NCI-H187 (cell line): ENCODE results near the gene RNF151.
"Not testable (repeated sequence)": the region's sequence is repeated elsewhere in the genome, so short reads cannot be mapped to it uniquely, and the experiment has no call there.

Experiments
- DNase-seq, 2 experiments: peaks; one replicate each; lab custom pipeline; 2025; lab: John Stamatoyannopoulos, UW

The RNF151 gene

GRCh38 chr16:2009164-2009711 lies 42.6 kb downstream of the RNF151 start:
- no peak for DNase-seq

DNA sequence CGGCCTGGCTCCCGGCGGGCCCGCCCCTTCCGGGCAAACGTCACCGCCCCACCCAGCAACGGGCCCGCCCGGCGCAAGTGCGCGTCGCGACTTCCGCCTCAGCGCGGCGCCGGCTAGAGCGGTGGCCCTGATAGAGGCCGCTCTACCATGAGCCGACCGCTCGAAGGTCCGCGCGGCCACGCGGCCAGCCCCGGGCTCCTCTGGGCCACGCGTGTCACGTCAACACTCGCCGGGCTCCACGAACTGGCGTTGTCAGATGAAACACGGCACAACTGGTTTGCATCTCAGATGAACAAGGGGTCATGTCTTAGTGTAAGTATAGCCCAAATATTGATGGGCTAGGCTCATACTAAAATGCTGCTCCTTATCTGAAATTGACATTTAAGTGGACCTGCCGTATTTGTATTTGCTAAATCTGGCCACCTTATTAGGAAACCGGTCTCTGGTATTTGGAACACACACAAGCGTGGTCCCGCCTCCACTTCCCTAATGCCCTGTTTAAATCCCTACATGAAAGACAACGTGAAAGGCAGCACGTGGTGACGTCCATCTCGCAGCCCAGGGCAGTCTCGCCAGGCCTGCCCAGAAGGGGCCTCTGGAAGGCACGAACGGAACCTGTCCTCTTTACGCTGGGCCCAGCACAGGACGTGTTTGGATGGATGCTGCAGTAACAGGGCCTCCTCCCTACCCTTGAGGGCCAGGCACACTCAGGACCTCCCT lies 43.3 kb downstream of the RNF151 start, which contains the start of gene ZNF598:
Gene ZNF598 (minus strand): TSS at position 31 of the 720 bp plus-strand sequence.
- peak; percentile 74 to 87 for DNase-seq

GRCh38 chr16:2011726-2012125 lies 45.1 kb downstream of the RNF151 start:
- DNase-seq, result not testable (repeated sequence)

DNA sequence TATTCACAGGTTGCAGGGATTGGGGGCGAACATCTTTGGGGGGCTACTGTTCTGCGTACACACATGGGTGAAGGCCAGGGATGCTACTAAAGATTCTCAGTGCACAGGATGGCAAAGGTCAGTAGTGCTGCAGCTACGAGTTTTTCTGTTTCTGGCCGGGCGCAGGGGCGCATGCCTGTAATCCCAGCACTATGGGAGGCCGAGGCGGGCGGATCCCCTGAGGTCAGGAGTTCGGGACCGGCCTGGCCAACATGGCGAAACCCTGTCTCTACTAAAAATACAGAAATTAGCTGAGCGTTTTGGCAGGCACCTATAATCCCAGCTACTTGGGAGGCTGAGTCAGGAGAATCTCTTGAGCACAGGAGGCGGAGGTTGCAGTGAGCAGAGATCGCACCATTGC lies 46.9 kb downstream of the RNF151 start:
- DNase-seq, result no peak

GRCh38 chr16:2015117-2015946 lies 48.7 kb downstream of the RNF151 start:
- DNase-seq, result no peak

DNA sequence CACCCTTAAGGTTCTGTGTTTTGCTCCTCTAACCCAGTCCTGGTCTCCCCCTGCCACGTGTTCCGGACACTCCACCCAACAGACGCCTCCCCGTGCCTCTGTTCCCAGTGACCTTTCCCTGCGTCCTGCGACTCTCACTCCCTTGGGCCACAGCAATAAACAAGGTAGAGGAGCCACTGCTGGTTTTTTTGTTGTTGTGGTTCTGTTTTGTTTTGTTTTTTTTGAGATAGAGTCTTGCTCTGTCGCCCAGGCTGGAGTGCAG lies 49.2 kb downstream of the RNF151 start:
- DNase-seq, result no peak

- DNase-seq, result no peak
These were observed 49.8 kb downstream of the RNF151 start for GRCh38 chr16:2016407-2016922.
